HPDE6-E6E7 (cell line): ENCODE data around the gene RCAN2.

ENCODE experiments used
- DNase-seq: peaks from one replicate; pipeline ENCODE4 v3.0.0; 2011; ENCODE audit warnings: missing footprints; ENCODE audit errors: extremely low spot score

Gene RCAN2

GRCh38 chr6:46491628-46492547, 639 bp upstream of the RCAN2 start:
- DNase-seq: peak; percentile 8

GRCh38 chr6:46490425-46491200, 636 bp downstream of the RCAN2 start:
- peak; percentile 15 for DNase-seq

- no peak for DNase-seq
Observed at GRCh38 chr6:46486181-46486580, 5.1 kb downstream of the RCAN2 start.

GRCh38 chr6:46484081-46484820, 7.0 kb downstream of the RCAN2 start:
- no peak for DNase-seq

GRCh38 chr6:46476301-46476700, 14.9 kb downstream of the RCAN2 start:
- no peak for DNase-seq

GRCh38 chr6:46473881-46474280, 17.4 kb downstream of the RCAN2 start:
- no peak for DNase-seq

GRCh38 chr6:46472243-46472642, 19.0 kb downstream of the RCAN2 start:
- no peak for DNase-seq

- DNase-seq: no peak
Observed at GRCh38 chr6:46469021-46469420, 22.2 kb downstream of the RCAN2 start.

- DNase-seq: no peak
Observed at GRCh38 chr6:46468403-46469010, 22.7 kb downstream of the RCAN2 start.

- DNase-seq: no peak
Observed at GRCh38 chr6:46466570-46466969, 24.7 kb downstream of the RCAN2 start.

GRCh38 chr6:46465294-46466165, 25.7 kb downstream of the RCAN2 start:
- no peak for DNase-seq

- DNase-seq: no peak
Observed at GRCh38 chr6:46456297-46456696, 35.0 kb downstream of the RCAN2 start.

GRCh38 chr6:46454691-46455090, 36.6 kb downstream of the RCAN2 start:
- no peak for DNase-seq

- DNase-seq: no peak
Observed at GRCh38 chr6:46453741-46454316, 37.4 kb downstream of the RCAN2 start.

GRCh38 chr6:46453216-46453615, 38.0 kb downstream of the RCAN2 start:
- DNase-seq: no peak

- DNase-seq: no peak
Observed at GRCh38 chr6:46452312-46452917, 38.8 kb downstream of the RCAN2 start.

- DNase-seq: no peak
Observed at GRCh38 chr6:46451343-46451742, 39.9 kb downstream of the RCAN2 start.

GRCh38 chr6:46444772-46445454, 46.3 kb downstream of the RCAN2 start:
- no peak for DNase-seq

GRCh38 chr6:46443623-46444022, 47.6 kb downstream of the RCAN2 start:
- no peak for DNase-seq
